Heart left ventricle (tissue), 16 donors: ENCODE measurements around the gene IGHMBP2. TPM values are rescaled to one million over a fixed set of nuclear protein-coding genes. Genes with fewer than 3 reads are reported as not detected.

ENCODE experiments used
- ATAC-seq, 4 donors: fragments of 200-7000 bp; cut with Tn5 transposase; one replicate each; pipeline ENCODE4 v1.9.1; 2020 to 2022; ENCODE audit warnings: moderate library complexity in 4 of 4, mild to moderate bottlenecking in 3 of 4, moderate number of reproducible peaks in 1 of 4
- DNase-seq, 5 donors: peaks; one replicate each; pipeline ENCODE4 v3.0.0-alpha.2; 2020
- H3K27ac ChIP-seq, 12 donors: fragments of 200-600 bp; sonication (generic) in 4 of 12; one replicate each; pipeline versions ENCODE4 v1.5.0 to v1.8.0; 2016 to 2022; ENCODE audit warnings: mild to moderate bottlenecking in 2 of 12
- H3K27me3 ChIP-seq, 9 donors: fragments of 200-600 bp; sonication (generic) in 2 of 9; one replicate each; pipeline versions ENCODE4 v1.5.1 to v1.8.0; 2016 to 2022; ENCODE audit warnings: mild to moderate bottlenecking in 3 of 9
- H3K36me3 ChIP-seq, 9 donors: fragments of 200-600 bp; sonication (generic) in 2 of 9; one replicate each; pipeline versions ENCODE4 v1.5.0 to v1.8.0; 2018 to 2022; ENCODE audit warnings: mild to moderate bottlenecking in 2 of 9
- H3K4me1 ChIP-seq, 12 donors: fragments of 200-600 bp; sonication (generic) in 4 of 12; one replicate each; pipeline versions ENCODE4 v1.5.0 to v1.8.0; 2016 to 2022; ENCODE audit warnings: mild to moderate bottlenecking in 3 of 12
- H3K4me3 ChIP-seq, 12 donors: fragments of 200-600 bp; sonication (generic) in 4 of 12; one replicate each; pipeline versions ENCODE4 v1.5.0 to v1.8.0; 2017 to 2022; ENCODE audit warnings: mild to moderate bottlenecking in 9 of 12, moderate library complexity in 4 of 12
- H3K9me3 ChIP-seq, 12 donors: fragments of 200-600 bp; sonication (generic) in 4 of 12; one replicate each; pipeline versions ENCODE4 v1.5.0 to v1.8.0; 2016 to 2022; ENCODE audit warnings: mild to moderate bottlenecking in 1 of 12
- CTCF ChIP-seq, 12 donors: fragments of 200-600 bp; sonication (generic) in 4 of 12; IDR thresholded peaks; one replicate each; pipeline versions ENCODE4 v1.5.0 to v1.8.0; 2018 to 2022; ENCODE audit warnings: antibody characterized with exemption in 12 of 12, mild to moderate bottlenecking in 5 of 12
- POLR2A ChIP-seq, 2 donors: fragments of 450-650 bp; IDR thresholded peaks; one replicate each; pipeline ENCODE4 v1.6.1; 2017; ENCODE audit warnings: antibody characterized with exemption in 2 of 2, mild to moderate bottlenecking in 2 of 2, moderate library complexity in 2 of 2
- WGBS, 4 donors: extraction: QIAGEN DNeasy Blood & Tissue Kit in 2 of 4; methylation state at CpG; one replicate each; pipeline versions ENCODE4 v1.1.5 to v1.1.7; 2013 to 2018; 5-methylcytosine and 5-hydroxymethylcytosine counted together
- intact Hi-C, 10 donors: fragments of 100-400 bp; cut with DNase I; formaldehyde crosslinking; loops; one replicate each; pipeline versions ENCODE4 v1.11.1 to v1.14.2; 2022
- polyA plus RNA-seq, 2 donors: library from polyadenylated mRNA; stranded (reverse); fragments of 200-250 nt; gene quantifications; one replicate each; pipeline ENCODE4 v1.2.3, GENCODE V29; 2013
- total RNA-seq, 9 donors: library from RNA; depleted of rRNA in 2 of 9; stranded (reverse); fragments of >200 nt in 2 of 9; fragmentation: NEBNext Ultra II Directional in 3 of 9; extraction: Animal tissue kit (Norgen Biotek cat#: 25700) in 3 of 9; gene quantifications; one replicate each; pipeline versions ENCODE4 v1.1.0 to v1.2.4, GENCODE V29; 2016 to 2023
- donor health status: ischemic (EF 13 %, LVEDD 7.1; RV severe dilation, severe dysfunction).
- donor health status: healthy with polysubstance abuse.
- donor health status: DM: no; HTN: yes; CAD: no.
- donor health status: DM: no; HTN: no; CAD: no.
- donor health status: ischemic (EF 25% LVEDD 6.9; RV normal size, moderate dysfunction).
- donor health status: ischemic (EF 25% LVEDD 5.7; RV mildly dilated, moderate dysfunction).
- donor health status: healthy.
- donor health status: DM: yes; HTN: yes; CAD: no.
- donor health status: ischemic (EF 35%, LVEDD 5.7; RV mildly dilated, moderate dysfunction).
- donor health status: nonischemic (EF 11% LVEDD 7.7; RV severe dilation, severe dysfunction).
- donor health status: DM: yes; HTN: yes; CAD: no.
- donor health status: PGD.
- donor health status: ischemic (EF 29% LVEDD 5.4; RV normal size, mild dysfunction).
- donor health status: nonischemic (EF 23%, LVEDD 6.1; RV moderate dilation, normal function).

The IGHMBP2 gene
- total and polyA plus RNA-seq, 11 donors, result 8.3 to 18.9 (median 12.6) TPM

GRCh38 chr11:68897441-68897840 lies 6.2 kb upstream of the IGHMBP2 start:
- WGBS, 4 donors, result 85 to 93% (median 89%) methylated on average over 9 of the region's 9 CpGs
- Histone ChIP-seq H3K27ac (no peak overlapping the region), H3K27me3 (no peaks in the 10 kb centered on the region), H3K4me1 (peaks cover 0 to 24% (median 7%) of the 10 kb centered on the region in 12 donors), H3K9me3 (no peaks in the 10 kb centered on the region), H3K4me3 (no peak overlapping the region), H3K36me3 (peaks cover 0 to 85% (median 77%) of the 10 kb centered on the region in 9 donors)
- intact Hi-C loops, result no loop called here
- TF ChIP-seq POLR2A (IDR thresholded peaks at IDR 0.05), result no peak
- TF ChIP-seq CTCF (IDR thresholded peaks at IDR 0.05), result no peak
- ATAC-seq (no peak), DNase-seq (no peak)

- DNase-seq (no peak), ATAC-seq (no peak)
- H3K4me3 ChIP-seq, result no peak overlapping the region
- H3K27ac ChIP-seq, result no peak overlapping the region
- TF ChIP-seq CTCF (IDR thresholded peaks at IDR 0.05) (no peak), POLR2A (IDR thresholded peaks at IDR 0.05) (no peak)
- peaks cover 10 to 47% (median 26%) of the 10 kb centered on the region in 12 donors for H3K4me1 ChIP-seq
- intact Hi-C loops, result loop anchor here in 3 of 10 donors (5.0 to 10.0 kb wide), 5 partner anchors 59 to 186 kb away; partner anchors contain the start of genes CPT1A (in 1 of the 3) and TPCN2 (in 1 of the 3)
- H3K36me3 ChIP-seq, result peaks cover 0 to 50% (median 42%) of the 10 kb centered on the region in 9 donors
- no peaks in the 10 kb centered on the region for H3K9me3 ChIP-seq
- WGBS, 4 donors, result 76 to 82% (median 79%) methylated on average over 8 to 9 of the region's 9 CpGs
- no peaks in the 10 kb centered on the region for H3K27me3 ChIP-seq
These were observed 2.8 kb upstream of the IGHMBP2 start for GRCh38 chr11:68900835-68901381.

GRCh38 chr11:68904248-68904847 lies 657 bp downstream of the IGHMBP2 start:
- peaks cover 0 to 46% (median 37%) of the 10 kb centered on the region in 9 donors for H3K36me3 ChIP-seq
- peak overlapping the region; percentile 39 to 93 (median 86) for H3K27ac ChIP-seq
- WGBS, 4 donors, result 1% methylated on average over 20 to 24 of the region's 24 CpGs
- H3K4me1 ChIP-seq, result peaks cover 10 to 49% (median 28%) of the 10 kb centered on the region in 12 donors
- no peaks in the 10 kb centered on the region for H3K9me3 ChIP-seq
- no peak for TF ChIP-seq POLR2A (IDR thresholded peaks at IDR 0.05)
- no peak for TF ChIP-seq CTCF (IDR thresholded peaks at IDR 0.05)
- peak; percentile 30 to 71 (median 43) for DNase-seq
- intact Hi-C loops, result loop anchor here in 4 of 10 donors (2.0 to 10.0 kb wide), 6 partner anchors 62 to 184 kb away; partner anchors contain the start of genes CPT1A (in 1 of the 4) and TPCN2 (in 1 of the 4)
- no peaks in the 10 kb centered on the region for H3K27me3 ChIP-seq
- H3K4me3 ChIP-seq, result peak overlapping the region; percentile 73 to 96 (median 86)
- peak; percentile 9 to 59 (median 39) for ATAC-seq
